Embryonic facial prominence (tissue), 1 donor: ENCODE results near the gene INSIG2.

Experiments
- DNase-seq: peaks from one replicate; pipeline ENCODE4 v3.0.0-alpha.2; 2016; ENCODE audit errors: extremely low spot score

The INSIG2 gene

DNA sequence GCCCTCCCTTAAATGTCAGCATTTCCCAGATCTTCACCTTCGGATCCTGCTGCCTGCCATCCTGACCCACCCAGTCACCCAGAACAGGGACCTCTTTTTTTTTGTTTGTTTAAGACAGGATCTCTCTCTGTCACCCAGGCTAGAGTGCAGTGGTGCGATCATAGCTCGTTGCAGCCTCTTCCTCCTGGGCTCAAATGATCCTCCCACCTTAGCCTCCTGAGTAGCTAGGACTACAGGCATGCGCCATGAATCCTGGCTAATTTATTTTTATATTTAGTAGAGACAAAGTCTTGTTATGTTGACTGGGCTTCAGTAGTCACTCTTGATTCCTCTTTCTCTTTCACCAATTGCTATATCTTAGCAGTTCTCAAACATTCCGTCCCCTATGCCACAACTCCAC, 39.0 kb downstream of the INSIG2 start:
- DNase-seq = no peak

DNA sequence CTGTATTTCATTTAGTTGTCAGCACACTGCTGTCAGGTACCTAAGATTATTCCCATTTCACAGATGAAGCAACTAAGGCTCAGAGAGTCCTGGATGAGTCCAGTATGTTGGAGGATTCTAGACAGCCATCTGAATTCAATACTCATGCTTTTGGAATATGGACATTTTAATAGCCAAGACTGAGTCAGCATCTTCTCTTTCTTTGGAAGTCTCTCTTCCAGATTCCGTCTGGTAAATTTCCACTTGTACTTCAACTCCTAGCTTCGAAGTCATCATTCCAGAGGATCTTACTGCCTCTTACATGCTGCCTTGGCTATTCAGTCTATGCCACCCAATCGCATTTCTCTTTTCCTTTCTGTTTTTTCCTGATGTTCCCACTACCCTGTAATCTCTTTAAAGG, 40.6 kb downstream of the INSIG2 start:
- no peak for DNase-seq

DNA sequence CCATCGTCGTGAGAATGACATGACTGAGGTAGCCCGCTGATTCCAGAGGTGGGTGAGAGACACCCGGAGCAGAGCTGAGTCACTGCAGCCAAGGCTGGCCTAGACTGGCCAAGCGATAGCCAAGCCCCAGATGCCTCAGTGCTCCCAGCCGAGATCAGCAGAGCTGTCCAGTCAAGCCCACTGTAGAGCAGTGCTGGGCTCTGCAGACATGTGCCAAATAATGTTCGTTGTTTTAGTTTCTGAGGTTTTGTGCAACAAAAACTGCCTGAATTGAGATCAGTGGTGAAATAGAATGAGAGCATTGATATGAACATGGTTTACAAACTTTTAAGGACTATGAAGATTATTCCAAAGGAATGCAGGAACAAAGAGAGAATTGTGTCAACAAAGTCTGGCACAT, 42.1 kb downstream of the INSIG2 start:
- no peak for DNase-seq

DNA sequence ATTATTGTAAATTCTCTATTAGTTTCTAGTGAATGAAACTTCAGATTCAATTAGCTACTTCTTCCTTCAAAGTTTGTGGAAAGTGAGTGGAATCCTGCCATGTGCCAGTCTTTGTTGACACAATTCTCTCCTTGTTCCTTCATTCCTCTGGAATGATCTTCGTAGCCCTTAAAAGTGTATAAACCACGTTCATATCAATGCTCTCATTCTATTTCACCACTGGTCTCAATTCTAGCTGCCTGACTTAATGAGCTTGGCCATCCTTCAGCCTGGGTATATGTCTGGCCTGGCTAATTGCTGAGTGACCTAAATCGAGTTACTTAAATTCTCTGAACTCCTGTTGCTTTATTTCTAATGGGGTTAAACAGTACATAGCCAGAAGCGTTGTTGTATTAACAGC, 43.5 kb downstream of the INSIG2 start:
- no peak for DNase-seq

DNA sequence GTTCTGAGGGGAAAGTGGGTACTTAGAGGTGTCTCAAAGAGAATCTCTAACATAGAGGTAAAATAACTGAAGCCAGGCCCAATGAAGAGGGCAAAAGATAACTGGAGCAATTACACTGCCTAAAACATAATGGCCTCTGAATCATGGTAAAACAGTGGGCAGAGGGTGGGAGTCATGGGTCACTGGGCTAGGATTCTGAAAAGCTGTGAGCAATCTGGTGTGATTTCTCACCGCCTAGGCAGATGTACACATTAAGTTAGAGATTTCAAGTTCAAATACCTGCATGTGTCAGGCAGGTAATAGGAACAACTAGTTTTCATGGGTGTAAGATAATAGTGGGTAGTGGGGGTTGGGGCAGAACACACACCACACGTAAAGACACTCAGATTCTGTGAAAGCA, 45.6 kb downstream of the INSIG2 start:
- no peak for DNase-seq

DNA sequence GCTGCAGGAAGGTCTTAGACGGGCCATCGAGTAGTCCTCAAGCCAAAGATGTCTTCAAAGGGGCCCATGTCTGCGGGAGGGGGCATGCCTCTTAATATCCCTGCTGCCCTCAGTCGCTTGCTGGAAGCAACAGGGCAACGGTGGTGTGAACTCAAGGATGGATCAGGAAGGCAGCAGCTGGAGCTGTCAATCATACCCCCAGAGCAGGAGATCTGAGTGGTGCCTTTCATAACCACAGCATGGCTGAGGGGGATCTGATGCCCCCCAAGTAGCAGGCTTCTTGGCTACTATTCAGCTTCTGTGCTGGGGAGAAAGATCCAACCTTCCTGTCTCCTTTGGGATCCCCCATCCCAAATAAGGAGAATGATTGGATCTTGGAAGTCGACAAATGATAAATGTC, 46.4 kb downstream of the INSIG2 start:
- DNase-seq = no peak

DNA sequence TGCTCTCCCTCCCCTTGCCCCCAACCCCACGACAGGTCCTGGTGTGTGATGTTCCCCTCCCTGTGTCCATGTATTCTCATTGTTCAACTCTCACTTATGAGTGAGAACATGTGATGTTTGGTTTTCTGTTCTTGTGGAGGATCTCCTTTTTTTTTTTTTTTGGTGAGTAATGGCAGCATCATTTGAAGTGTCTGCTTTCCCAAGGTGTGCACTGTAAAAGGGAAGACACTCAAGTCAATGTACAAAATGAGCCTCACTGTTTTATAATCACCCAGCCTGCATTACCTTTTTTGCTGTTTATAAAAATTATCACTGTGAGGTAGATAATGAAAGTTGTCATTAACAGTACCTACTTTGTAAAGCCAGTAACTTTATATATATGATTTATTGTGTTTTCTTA, 56.9 kb downstream of the INSIG2 start:
- DNase-seq = no peak

DNA sequence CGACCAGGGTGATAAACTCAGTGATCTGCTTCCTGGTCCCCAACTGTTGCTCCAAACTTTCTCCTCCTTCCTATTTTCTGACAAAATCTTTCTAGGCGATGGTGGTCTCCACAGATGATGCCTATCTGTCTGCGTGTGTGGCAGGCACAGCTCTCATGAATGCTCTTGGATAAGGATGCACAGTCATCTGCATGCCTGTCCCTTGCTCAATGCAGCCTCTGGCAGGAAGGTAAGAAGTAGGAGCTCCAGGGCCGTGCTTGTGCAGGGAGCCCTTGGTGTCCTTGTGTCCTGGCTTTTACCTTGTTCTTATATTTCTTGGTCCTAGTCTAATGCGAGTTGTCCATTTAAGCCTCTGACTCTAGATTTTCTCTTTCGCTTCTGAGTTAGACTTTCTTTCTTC, 57.5 kb downstream of the INSIG2 start:
- DNase-seq = no peak

DNA sequence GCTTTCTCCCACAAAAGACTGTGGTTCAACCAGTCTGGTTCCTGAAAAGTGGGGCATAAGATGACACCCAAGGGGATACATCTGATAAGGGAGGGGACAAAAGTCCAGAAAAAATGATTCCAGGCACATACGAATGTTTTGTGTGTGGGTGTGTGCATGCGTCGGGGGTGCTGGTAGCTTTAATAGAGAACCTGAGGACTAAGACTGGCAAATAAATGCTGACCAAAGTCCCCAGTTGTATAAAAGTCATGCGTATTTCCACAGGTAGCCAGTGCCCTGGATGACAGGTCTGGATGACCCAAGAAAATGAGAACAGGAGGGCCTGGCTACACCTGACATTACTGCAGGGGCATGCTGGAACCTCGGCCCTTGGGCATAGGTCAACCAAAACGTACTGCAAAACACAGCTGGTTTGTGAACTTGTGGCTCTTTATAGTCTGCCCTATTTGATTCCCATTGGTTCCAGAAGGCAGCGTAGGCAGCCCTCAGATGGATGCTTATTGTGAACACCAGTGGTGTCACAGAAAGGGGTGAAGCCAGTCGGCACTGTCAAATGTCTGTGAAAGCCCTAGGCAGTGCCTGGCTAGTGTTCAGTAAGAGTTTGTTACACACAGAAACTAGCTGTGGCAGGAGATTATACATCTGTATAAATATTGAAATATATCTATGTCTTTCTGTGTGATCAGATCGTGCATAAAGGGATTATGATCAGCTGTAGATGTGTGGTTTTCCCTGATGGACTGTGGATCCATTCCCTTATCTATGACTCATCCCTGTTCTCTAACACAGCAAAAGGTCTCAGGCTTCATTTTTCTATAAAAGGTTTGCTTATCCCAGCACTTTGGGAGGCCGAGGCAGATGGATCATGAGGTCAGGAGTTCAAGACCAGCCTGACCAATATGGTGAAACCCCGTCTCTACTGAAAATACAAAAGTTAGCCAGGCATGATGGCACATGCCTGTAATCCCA, 58.3 kb downstream of the INSIG2 start:
- no peak for DNase-seq

DNA sequence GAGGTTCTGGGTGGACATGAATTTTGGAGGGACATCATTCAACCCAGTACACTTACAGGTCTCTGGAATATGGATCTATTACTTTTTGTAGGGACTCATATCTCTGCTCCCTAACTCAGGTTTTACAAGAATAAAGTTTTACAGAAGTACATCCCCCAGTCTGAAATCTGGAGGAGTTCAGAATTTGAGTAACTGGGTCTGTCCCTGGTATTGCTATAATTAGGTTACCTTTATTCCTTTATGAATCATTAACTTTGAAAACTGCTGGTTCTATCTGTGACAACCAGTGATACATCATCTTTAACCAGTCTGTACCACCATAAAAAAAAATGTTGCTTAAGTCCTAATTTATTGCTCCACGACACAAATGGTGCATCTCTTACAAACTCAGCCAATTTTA, 59.9 kb downstream of the INSIG2 start:
- no peak for DNase-seq

DNA sequence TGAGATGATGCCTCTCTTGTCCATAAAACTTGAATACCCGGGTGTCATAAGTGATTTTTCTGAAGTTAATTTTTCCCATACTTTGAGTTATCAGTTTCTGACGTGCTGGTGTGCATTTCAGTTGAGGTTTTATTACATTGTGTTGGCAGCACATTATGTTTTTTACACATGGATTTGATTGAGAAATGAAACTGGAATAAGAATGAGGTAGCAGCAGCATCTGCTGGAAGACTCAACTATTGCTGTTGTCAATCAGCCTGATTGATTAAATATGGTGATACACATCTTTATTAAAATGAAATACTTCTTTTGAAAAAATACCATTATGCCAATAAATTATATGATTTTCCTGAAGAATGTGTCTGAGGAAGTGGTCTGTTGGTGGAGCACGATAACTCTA, 60.5 kb downstream of the INSIG2 start:
- DNase-seq = no peak

DNA sequence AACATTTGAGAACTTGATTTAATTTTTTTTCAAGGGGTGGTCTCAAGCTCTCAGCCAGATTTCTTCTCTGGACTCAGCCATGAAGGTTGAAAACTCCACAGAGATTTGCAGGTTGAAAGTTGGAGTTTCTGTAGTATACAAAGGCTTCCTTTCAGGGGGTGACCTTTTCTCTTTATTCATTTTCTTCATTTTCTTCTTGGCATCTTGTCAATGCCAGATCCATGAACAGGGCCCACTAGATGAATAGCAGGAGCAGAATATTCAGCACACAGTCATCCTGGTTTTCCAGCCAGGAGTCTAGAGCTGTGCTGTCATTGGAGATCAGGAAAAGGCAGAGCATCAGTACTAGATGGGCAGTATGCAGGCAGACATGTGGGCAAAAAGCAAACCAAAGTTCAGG, 62.0 kb downstream of the INSIG2 start:
- DNase-seq = no peak

DNA sequence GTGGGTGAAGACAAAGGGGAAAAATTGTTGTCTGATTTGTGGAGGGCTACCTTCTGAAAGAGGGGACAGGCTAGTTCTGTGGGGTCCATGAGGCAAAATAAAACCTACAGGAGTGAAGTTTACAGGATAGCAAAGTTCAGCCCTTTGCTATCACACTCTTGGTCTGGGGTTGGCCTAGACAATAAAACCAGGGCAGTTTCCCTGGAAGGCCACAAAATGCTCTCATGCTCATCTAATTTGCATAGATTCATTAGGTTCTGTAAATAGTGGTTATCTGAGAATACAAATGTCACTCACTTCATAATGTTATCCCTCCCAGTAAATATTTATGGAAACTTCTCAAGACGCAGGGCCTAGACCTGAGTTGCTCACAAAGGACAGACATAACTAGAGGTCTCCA, 63.6 kb downstream of the INSIG2 start:
- DNase-seq = no peak

DNA sequence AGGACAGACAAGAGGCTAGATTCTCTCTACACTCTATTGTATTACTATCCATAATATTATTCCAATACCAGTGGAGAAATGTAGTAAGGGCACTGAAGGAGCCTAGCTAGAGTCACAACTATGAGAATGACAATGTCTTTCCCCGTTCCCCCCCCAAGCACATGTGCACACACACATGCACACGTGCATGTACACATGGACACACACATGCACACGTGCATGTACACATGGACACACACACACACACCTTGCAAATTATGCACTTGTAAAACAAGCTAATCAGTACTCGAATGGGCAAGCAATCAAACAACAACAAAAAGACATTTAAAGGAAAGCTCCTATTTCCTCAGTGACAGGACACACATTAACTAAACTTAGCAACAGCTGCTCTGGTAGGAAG, 65.2 kb downstream of the INSIG2 start:
- no peak for DNase-seq

DNA sequence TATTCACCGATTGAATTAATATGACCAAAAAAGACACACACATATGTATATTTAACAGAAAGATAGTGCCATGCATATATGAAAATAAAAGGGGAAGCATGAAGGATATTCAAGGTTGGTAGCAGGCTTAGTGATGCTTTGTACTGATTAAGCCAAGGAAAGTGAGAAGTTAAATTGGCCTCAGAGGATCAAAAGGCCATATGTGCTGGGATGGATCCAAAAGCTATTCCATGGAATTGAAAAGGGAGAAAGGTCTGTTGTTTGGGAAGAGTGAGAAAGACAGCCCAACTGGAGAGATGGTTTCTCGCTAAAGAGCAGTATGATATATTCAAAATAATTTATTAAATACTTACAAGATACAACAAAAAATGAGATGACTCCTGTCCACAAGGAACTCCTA, 65.9 kb downstream of the INSIG2 start:
- no peak for DNase-seq
